Parathyroid adenoma (tissue), 2 donors: Measurements from ENCODE around the gene SLC43A3.

ENCODE experiments used
- H2AFZ ChIP-seq: fragments of 300-600 bp; sonication (generic); one replicate; pipeline ENCODE4 v1.7.0; 2017; ENCODE audit warnings: antibody characterized with exemption, mild to moderate bottlenecking
- H3K27ac ChIP-seq: fragments of 300-600 bp; sonication (generic); one replicate; pipeline ENCODE4 v1.7.0; 2017
- H3K27me3 ChIP-seq: fragments of 300-600 bp; sonication (generic); one replicate; pipeline ENCODE4 v1.7.0; 2017; ENCODE audit warnings: low read length; ENCODE audit not compliant: control insufficient read depth, insufficient read depth
- H3K36me3 ChIP-seq: fragments of 300-600 bp; sonication (generic); one replicate; pipeline ENCODE4 v1.7.0; 2017; ENCODE audit warnings: low read length; ENCODE audit not compliant: control insufficient read depth, insufficient read depth
- H3K4me1 ChIP-seq: fragments of 300-600 bp; sonication (generic); one replicate; pipeline ENCODE4 v1.7.0; 2017; ENCODE audit warnings: control low read depth
- H3K4me2 ChIP-seq: fragments of 300-600 bp; sonication (generic); one replicate; pipeline ENCODE4 v1.7.0; 2017; ENCODE audit warnings: low read length
- H3K4me3 ChIP-seq: fragments of 300-600 bp; sonication (generic); one replicate; pipeline ENCODE4 v1.7.0; 2017; ENCODE audit warnings: low read depth, low read length
- H3K79me2 ChIP-seq: fragments of 300-600 bp; sonication (generic); one replicate; pipeline ENCODE4 v1.7.0; 2017; ENCODE audit warnings: control low read depth
- H3K9ac ChIP-seq: fragments of 300-600 bp; sonication (generic); one replicate; pipeline ENCODE4 v1.7.0; 2017; ENCODE audit warnings: mild to moderate bottlenecking
- H3K9me3 ChIP-seq: fragments of 300-600 bp; sonication (generic); one replicate; pipeline ENCODE4 v1.7.0; 2017; ENCODE audit warnings: low read length; ENCODE audit not compliant: control insufficient read depth
- TF ChIP-seq, protein P1 (sequence below): fragments of 300-600 bp; sonication (generic); IDR thresholded peaks from one replicate; pipeline ENCODE4 v1.7.0; 2017; ENCODE audit warnings: antibody characterized with exemption, mild to moderate bottlenecking
- donor health status: primary hyperparathyroidism.

The SLC43A3 gene

DNA sequence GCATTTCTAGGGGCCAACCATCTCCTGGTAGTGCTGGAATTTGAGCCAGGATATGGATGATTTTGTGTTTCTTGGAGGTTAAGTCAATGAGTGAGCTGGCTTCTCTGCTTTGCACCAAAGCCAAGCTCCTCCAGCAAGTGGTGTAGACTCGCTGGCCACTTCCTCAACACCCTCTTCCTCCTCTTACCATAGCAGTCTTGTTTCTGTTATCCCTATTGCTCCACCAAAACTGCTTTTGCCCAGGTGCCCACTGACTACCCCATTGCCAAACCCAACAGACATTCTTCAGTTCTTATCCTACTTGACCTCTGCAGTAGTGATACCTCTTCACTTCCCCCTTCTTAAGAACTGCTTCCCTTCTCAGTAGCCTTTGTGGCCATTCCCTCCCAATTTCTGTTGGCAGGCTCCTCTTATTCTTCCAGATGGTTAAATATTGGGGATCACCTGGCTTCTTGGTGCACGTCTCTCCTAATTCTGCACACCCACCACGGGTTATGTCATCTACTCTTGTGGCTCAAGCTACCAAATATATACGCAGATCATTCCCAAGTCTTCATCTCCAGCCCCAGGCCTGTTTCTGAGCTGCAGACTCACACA, 29.4 kb downstream of the SLC43A3 start:
- H2AFZ ChIP-seq, result no peak overlapping the region
- no peak overlapping the region for H3K9ac ChIP-seq
- H3K4me1 ChIP-seq, result no peaks in the 10 kb centered on the region
- no peaks in the 10 kb centered on the region for H3K79me2 ChIP-seq
- H3K27me3 ChIP-seq, result no peaks in the 10 kb centered on the region
- no peak overlapping the region for H3K4me2 ChIP-seq
- H3K9me3 ChIP-seq, result no peaks in the 10 kb centered on the region
- no peak overlapping the region for H3K4me3 ChIP-seq
- no peak overlapping the region for H3K27ac ChIP-seq
- H3K36me3 ChIP-seq, result no peaks in the 10 kb centered on the region
- TF ChIP-seq, protein P1, sequence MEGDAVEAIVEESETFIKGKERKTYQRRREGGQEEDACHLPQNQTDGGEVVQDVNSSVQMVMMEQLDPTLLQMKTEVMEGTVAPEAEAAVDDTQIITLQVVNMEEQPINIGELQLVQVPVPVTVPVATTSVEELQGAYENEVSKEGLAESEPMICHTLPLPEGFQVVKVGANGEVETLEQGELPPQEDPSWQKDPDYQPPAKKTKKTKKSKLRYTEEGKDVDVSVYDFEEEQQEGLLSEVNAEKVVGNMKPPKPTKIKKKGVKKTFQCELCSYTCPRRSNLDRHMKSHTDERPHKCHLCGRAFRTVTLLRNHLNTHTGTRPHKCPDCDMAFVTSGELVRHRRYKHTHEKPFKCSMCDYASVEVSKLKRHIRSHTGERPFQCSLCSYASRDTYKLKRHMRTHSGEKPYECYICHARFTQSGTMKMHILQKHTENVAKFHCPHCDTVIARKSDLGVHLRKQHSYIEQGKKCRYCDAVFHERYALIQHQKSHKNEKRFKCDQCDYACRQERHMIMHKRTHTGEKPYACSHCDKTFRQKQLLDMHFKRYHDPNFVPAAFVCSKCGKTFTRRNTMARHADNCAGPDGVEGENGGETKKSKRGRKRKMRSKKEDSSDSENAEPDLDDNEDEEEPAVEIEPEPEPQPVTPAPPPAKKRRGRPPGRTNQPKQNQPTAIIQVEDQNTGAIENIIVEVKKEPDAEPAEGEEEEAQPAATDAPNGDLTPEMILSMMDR, result no peak

DNA sequence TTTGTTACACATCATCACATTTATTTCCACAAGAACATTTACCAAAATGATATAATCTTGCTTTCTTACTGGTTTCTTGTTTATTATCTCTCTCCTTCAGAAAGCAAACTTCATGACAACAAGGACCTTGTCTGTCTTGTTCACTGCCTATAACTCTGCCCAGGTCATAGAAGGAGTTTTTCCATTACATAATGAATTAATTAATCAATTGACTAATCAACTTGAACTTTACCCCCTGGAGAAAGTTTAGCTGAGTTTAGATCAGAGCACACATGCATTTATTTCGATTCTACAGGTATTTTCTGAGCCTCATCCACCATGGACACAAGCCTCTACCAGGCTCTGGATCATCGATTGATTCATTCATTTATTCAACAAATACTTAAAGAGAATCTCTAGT, 30.2 kb downstream of the SLC43A3 start:
- no peak overlapping the region for H2AFZ ChIP-seq
- H3K4me1 ChIP-seq, result no peaks in the 10 kb centered on the region
- H3K79me2 ChIP-seq, result no peaks in the 10 kb centered on the region
- no peaks in the 10 kb centered on the region for H3K36me3 ChIP-seq
- no peaks in the 10 kb centered on the region for H3K27me3 ChIP-seq
- H3K9me3 ChIP-seq, result no peaks in the 10 kb centered on the region
- no peak overlapping the region for H3K4me3 ChIP-seq
- H3K9ac ChIP-seq, result no peak overlapping the region
- TF ChIP-seq, protein P1, result no peak
- no peak overlapping the region for H3K4me2 ChIP-seq
- H3K27ac ChIP-seq, result no peak overlapping the region

DNA sequence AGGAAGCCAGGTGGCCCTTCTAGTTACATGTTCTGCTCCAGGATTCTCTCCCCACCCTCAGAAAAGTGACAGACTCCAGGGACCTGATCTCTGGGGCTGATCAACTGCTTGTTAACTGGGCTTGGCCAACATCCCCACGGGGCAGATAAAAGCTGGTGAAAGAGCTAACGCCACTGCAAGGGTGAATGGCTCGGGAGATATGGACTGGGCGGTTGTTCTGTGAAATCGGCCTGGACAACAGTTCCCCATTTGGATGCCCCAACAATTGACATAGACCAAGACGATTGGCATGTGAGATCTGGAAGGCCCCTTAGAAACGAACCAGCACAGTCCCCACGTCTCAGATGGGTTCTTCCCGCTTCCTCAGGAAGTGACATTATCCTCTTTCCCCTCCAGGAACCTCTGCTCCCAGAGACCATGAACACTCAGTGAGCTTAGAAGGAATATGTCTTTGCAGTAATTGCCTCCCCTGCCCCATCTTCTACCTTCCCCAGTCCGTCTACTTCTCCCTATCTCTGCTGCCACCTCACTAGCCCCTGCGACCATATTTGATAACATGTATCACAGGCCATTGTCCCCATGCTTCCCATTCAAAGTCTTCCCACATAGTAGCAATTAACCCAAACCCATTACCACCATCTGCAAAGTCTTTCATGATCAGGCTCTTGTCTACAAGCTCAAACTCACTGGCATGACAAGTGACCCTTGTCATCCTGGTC, 30.9 kb downstream of the SLC43A3 start:
- H3K27ac ChIP-seq, result no peak overlapping the region
- H3K79me2 ChIP-seq, result no peaks in the 10 kb centered on the region
- no peak overlapping the region for H2AFZ ChIP-seq
- H3K4me2 ChIP-seq, result no peak overlapping the region
- no peaks in the 10 kb centered on the region for H3K4me1 ChIP-seq
- no peaks in the 10 kb centered on the region for H3K27me3 ChIP-seq
- H3K9ac ChIP-seq, result no peak overlapping the region
- TF ChIP-seq, protein P1, result no peak
- H3K9me3 ChIP-seq, result no peaks in the 10 kb centered on the region
- no peak overlapping the region for H3K4me3 ChIP-seq
- no peaks in the 10 kb centered on the region for H3K36me3 ChIP-seq

DNA sequence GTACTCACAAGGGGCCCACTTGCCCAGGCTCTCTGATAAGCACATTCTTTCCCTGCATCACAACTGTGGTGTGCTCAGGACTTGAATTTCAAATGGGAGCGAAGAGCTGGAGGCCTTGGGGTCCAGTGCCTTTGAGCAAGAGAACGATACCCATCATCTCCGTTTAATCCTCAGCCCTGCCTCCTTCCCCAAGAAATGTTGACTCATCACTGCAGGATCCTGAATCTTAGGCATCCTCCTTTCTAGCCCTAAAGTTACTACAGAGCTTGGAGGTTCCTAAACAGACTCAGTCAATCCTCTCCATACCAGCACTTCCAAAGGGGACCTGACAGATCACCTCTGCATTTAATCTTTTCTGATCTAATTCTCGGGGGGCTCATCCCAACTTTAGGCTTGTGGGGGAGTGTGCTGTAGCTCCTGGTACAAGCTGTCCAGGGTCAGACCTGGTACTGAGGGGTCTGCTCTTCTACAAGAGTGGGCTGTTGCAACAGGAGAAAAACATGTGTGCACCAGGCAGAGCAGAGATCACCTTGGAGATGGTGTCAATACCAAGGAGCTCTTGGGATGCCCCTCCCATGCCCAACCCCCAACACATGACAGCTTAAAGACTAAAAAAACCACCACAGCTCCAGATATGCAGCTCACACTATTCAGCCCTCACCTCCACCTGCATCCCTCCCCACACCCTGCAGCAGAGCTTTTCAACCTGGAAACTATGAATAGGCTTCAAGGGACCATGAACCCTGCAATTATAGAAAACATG, 32.5 kb downstream of the SLC43A3 start:
- no peak overlapping the region for H3K27ac ChIP-seq
- H3K79me2 ChIP-seq, result no peaks in the 10 kb centered on the region
- H3K9ac ChIP-seq, result no peak overlapping the region
- H3K27me3 ChIP-seq, result no peaks in the 10 kb centered on the region
- TF ChIP-seq, protein P1, result no peak
- H2AFZ ChIP-seq, result no peak overlapping the region
- H3K36me3 ChIP-seq, result no peaks in the 10 kb centered on the region
- no peak overlapping the region for H3K4me3 ChIP-seq
- H3K4me2 ChIP-seq, result no peak overlapping the region
- H3K4me1 ChIP-seq, result no peaks in the 10 kb centered on the region
- H3K9me3 ChIP-seq, result no peaks in the 10 kb centered on the region
